GM10847 (cell line): Measurements from ENCODE around the gene CCBE1.

Source experiments
- POLR2A ChIP-seq: IDR thresholded peaks from 2 replicates; pipeline ENCODE4 v1.6.1; 2011; ENCODE audit not compliant: insufficient read length; ENCODE audit errors: extremely low read depth

Gene CCBE1

DNA sequence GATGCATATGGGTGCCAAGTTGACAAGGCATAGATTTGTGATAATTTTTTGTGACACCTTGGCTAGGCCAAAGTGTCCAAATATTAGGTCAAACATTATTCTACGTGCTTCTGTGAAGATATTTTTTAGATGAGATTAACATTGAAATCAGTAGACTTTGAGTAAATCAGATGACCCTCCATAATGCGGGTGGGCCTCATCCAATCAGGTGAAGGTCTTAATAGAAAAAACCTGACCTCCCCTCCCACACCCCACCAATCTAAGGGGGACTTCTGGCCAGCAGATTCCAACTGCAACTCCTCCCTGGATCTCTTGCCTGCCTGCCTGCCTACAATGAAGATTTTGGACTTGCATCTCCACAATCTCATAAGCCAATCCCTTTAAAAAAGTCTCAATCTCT is 219.4 kb downstream of the CCBE1 start:
- no peak for TF ChIP-seq POLR2A

DNA sequence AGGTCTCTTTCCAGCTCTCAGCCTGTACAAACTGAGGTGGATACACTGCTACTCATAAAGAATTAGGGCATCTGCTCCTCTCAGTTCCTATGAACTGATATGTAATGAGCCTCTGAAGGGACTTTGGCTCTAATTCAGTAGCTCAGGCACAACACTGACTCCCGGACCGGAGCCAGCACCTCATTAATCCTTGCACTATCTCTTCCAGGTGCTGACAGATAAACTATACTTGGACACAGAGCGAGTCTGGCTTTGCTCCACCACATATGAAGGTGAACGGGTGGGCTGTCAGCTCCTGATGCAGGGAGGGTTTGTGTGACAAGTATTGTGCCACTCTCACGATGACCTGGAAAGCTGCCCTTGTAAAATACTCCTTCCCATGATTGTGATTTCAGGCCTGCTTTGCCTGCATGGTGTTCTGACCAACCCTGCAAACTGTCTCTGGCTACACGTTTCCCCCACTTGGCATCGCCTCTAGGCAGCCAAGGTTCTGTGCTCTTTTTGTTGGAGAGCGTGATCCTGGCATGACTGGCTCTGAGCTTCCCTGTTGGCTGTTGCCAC is 226.6 kb downstream of the CCBE1 start:
- TF ChIP-seq POLR2A = no peak

DNA sequence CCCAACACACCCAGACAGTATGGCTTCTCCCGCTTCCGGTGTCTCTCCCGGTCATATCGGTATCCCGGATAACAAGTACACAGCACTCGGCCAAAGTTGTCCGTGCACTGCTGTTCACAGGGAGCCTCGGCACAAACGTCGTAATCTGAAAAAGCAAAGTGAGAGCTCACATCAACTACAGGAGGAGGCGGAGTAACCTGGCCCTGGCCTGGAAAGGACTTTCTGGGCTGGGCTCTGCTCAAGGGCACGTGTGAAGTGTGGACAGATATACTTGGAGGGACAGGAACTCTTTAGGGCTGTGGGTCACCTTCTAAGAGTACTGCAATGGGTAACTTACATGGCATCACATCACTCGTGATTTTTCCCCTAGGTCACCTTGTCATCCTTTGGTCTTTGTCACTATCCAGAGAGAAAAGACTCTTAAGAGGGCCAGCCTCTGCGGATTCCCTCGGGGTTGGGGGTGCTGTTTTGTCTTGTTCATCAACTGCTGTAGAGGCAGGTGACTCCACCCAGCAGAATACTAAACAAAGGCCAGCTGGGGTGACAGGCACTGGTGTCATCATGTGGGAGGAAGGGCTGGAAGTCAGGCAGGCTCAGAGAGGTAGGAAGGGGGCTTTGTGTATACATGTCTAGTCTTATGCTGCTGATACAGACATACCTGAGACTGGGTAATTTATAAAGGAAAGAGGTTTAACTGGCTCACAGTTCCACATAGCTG is 227.6 kb downstream of the CCBE1 start:
- TF ChIP-seq POLR2A = no peak

DNA sequence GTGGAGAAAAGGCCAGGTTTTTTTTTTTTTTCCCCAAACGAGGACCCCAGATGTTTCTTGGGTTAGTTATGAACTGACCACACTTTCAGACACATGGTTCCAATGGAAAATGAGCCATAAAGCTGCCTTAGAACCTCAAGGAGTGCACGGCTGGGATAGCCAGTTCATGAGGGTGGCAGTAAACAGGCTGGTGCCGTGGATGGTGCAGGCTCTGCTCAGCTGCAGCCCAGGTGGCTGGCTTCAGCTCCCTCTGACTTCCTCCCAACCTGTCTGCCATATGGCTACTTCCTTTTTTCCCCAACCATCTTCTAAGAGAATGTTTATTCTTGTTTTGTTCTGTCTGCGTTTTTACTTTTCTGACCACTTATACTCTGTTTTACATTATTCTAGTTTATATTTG is 228.4 kb downstream of the CCBE1 start:
- no peak for TF ChIP-seq POLR2A

DNA sequence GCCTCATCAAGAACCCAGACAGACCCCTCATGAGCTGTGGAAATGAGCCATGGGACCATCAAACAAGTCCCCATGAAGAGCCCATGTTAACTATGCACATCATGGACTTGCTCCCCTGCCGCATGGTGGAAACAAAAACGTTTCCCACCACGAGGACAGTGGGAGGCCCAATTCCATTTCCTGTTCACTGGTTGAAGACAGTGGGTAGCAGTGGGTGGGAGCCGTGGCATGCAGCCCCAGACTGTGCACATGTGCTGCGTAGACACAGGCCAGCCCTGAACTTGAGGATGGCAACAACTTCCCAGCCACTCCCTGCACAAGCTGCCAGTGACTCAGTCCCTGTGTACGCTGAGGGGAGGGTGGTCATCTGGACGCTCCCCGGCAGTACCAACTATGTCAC is 229.7 kb downstream of the CCBE1 start:
- TF ChIP-seq POLR2A = no peak

DNA sequence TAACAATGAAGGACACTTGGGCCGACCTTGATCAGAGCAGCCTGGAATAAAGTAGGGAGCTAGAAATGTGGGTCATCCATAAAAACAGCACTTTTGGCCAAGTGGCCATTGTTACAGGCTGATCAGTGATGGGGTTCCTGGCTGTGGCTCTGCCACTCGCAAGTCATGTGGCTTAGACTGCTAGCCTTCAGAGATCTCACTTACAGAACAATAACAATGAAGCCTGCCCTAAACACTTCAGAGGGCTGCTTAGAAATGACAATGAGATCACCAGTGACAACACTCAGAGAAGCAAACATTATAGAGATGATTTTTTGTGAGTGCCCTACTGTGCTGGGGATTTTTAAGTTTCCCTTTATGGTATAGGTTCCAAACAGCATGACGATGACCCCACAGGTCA is 230.2 kb downstream of the CCBE1 start:
- TF ChIP-seq POLR2A = no peak

DNA sequence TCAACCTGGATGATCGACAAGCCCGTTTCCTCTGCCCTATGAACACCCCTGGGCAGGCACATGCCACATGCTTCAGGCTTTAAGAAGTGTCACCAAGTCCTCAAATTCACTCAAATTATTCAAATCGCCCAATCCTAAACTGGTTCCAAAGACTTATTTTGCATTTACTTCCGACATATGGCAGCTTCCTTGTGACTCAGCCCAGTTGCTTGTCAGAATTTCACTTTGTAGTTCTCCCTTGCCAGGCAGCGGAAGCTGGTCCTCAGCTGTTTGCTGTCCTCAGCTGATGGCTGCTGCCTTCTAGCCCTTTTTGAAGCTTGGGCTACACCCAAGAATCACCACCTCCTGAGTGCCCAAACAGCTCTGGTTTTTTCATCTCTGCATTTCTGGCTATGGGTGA is 232.7 kb downstream of the CCBE1 start:
- no peak for TF ChIP-seq POLR2A

DNA sequence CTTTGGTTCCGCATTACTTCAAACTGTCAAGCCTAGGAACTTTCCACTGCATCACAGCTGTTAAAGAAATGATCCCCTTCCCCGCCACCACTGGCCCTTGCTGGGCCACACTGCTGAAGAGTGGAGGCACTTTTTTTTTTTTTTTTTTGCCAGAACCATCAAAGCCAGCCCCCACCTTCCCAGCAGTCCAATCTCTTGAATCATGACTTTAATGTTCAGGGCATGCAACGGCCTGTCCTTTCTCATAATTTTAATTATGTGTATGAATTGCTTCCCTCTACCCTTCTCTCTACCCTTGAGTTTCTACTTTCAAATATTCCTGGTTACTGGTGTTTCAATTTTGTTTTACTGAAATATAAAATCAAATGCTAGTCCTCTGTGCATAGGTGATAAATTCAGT is 236.1 kb downstream of the CCBE1 start:
- no peak for TF ChIP-seq POLR2A

DNA sequence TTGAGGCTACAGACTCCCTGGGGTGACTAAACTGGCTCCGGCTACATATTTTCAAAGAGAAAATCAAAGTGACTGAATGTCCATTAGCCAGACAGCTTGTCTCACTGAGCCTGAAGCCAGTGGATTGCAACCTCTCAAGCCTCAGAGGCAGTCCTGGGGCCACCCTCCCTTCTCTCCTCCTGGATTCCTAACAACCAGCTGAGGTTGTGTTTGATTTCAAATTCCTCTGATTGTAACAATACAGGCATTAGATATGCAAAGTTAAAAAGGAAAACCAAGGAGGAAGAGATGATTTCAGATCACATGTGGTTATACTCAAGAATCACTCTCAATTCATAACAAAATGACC is 237.2 kb downstream of the CCBE1 start:
- TF ChIP-seq POLR2A = no peak

DNA sequence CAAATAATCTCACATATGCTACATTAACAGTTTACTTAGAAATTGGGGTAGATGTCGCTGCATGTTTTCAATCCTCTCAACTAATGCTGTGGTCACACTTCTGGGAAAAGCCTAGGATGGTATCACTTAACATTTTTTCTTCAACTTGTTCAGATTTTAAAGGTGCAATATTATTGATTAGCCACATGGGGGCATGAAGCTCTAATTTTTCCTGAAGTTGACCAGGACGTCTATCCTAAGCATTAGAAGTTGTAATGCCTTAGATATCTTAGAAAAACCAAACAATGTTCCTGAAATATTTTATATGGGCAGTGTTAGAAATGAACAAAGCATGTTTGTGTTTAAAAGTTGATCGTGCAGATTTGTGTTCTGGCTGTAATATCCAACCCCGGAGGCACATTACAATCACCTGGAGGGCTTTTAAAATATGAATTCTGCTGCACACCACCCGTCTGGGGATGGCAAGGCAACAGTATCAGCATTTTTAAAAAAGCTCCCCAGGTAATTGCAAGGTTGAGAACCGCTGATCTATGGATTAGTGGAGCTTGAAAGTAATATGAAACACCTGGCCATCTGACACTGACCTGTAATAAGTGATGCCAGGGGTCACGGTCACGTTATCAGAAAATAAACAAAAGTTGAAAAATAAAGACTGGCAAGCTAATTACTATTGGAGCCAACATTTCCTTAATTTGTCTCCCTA is 237.7 kb downstream of the CCBE1 start:
- TF ChIP-seq POLR2A = no peak

DNA sequence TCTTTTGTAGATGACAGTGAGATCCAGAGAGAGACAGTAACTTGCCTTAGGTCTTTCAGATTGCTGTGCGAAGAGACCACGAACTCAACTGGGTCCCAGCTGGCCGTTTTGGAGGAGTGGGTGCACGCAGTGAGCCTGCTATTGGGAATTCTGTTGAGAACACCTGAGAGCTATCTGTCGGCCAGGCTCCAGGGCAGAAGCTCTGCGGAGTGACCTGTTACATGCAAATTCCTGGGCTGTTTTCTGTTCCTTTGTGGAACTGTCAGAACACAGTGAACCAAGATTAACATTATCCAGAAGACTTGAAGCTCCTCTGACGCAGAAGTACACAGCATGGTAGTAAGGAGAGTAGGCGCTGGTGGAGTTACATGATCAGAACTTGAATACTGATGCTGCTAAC is 238.6 kb downstream of the CCBE1 start:
- TF ChIP-seq POLR2A = no peak

DNA sequence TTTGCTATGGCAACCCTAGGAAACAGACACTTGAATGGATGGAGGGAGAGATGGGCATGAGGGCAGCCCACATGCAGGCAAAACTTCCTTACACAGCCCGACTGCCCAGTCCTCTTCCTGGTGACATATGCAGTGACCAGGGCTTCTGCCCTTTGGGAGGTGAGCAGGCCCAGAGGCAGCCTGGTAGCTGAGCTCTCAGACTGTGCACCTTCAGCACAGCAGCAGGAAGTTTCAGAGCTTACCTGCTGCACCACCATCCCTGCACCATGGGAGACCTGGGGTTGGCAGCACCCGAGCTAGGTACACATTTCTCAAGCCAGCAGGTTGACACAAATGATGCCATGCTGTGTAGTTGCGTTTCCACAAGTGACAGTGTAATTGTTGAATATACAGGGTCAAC is 240.6 kb downstream of the CCBE1 start:
- no peak for TF ChIP-seq POLR2A

DNA sequence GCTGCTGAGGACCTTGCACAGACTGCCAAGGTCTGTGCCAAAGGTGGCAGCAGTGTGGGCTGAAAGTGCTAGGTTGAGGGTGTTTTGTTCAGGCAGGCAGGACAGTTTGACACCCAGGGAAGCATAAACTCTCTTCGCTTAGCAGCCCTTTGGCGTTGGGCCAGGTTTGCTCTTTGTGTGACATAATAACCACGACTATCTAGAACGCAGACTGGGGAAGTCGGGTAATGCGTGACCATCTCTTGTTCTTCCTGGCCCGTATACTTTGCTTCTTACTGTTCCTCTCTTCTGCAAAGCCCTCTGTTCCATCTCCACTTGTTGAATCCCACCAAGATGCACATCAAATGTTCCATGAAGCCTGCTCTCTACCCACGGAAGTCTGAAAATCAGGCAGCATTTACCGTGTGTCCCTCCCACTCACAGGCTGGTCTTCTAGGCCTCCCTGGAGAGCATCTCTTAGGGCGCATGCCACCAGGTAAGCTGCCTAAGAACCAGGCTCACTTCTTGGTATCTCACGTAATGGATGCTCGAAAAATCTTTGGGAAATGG is 241.4 kb downstream of the CCBE1 start:
- no peak for TF ChIP-seq POLR2A

DNA sequence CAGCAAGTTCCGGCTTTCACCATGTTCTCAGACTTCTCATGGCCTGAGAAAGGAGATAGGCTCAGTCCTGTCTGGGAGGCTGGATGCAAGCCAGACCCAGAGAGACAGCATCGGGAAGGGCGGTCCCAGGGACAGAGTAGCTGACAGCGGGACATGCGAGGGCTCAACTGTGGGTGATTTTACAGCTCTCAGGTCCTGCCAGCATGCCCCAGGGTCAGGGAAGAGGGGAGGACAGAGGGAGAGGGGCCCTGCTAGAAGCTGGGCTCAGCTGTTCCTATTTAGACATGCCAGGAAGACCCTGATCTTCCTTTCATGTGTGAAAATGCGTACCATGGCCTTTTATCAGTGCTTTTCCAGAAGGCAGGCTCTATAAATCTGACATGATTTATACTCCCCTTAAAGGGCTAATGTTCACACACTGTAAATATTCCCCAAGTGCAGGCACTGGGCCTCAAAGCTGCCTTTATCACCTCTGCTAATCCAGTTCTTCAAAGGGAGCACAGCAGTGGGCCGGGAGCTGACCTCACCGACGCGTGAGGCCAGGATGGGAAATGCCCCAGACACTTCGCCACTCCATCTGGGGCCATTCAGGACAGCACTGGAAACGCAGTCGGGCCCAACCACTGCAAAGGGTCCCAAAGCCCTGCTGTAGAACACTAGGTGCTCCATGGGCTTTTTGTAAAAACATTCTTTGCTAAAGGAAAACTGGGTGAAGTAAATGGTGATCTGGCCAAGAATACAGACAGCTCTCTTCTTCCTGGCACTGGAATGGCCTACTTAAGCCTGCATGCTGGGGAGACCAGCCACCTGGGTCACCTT is 242.1 kb downstream of the CCBE1 start:
- no peak for TF ChIP-seq POLR2A

DNA sequence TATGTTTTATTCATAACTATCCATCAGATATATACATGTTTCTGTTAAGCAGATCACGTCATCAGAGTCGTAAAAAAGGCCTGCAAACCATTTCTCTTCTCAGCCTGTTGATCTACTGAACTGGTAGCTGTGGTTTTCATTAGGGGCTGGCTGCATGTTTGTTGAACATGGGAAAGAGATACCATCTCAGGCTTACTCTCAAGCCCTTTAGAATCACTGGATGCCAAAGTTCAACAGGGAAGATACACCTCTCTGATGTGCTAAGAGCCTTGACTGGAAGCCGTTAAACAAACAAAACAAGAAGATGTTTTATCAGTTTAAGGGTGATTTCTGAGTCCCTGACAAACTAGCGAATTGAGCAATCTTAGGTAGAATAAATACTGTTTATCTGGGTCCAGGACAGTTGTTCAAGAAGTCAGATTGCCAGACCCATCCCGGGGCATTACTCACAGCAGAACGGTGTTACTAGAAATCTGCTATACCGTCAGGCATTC is 243.7 kb downstream of the CCBE1 start:
- no peak for TF ChIP-seq POLR2A
